Inflammatory macrophage treated with lipopolysaccharide for 1 hour (primary cell): ENCODE results near the gene EHD3.

Experiments used
- DNase-seq, 2 donors: peaks; one replicate each; pipeline ENCODE4 v3.0.0-alpha.2; 2020 to 2022

EHD3 gene

DNA sequence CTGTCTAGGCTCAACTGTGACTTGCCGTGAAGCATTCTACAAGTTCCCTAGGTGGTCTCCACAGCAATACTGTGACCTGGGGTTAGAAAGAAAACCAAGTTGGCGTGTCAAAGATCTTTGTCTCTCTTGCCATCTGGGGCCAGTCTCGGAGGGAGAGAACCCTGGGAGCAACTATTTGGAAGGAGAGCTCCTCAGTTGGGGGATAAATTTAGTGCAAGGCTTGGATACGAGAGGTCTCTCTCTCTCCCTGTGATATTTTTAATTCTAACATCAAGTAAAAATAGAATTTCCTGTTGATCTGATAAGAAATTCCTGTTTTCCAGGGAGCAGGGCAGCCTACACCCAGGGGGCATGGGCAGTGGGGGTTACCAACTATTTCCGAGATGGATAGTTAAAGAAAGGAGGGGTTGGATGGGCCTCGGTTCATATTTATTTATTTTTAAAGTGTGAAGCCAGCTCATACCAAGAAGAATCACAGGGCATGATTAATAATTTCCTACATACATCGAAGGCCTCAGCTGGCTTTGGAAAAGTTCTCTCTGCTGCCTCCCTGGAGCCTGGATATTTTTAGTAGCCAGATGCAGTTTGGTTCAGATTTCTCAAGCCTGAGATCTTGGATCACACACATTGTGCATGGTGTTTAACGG is 62.8 kb downstream of the EHD3 start:
- DNase-seq, result no peak

DNA sequence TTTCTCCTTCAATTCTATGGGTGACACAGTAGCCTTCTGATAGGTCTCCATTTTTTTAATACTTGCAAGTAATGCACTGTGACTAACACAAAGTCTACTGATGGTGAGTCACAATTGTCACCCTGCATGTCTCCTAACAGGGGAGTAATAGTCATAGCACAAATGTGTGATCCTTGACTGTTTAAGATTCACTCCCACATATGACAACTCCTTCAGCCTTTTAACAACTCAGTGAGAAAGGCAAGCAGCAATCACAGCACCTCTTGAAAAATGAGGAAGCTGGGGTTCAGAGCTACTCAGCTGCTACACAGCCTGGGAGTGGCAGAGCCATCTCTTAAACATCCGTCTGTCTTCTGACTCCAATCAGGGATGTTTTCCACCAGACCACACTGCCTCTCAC is 63.8 kb downstream of the EHD3 start:
- DNase-seq, result peak; percentile 70 to 97

GRCh38 chr2:31299547-31299946 is 65.6 kb downstream of the EHD3 start:
- DNase-seq, result no peak

DNA sequence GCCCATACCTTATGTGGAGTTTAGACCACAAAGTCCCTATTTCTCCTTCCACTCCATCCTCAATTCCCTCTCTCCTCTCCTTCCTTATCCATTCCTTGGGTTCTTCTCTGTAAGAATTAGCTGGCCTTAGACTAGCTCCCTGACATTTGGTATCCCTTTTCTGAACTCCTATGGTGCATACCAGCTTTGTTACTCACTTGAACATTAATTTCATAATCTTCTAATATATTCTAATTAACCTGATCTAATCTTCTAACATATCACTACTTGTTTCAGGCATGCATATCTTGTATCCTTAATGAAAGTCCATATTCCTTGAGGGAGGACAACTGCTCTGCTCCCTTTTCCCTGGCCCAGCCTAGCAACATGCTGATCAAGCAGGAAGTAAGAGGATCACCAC is 66.4 kb downstream of the EHD3 start:
- DNase-seq, result no peak

DNA sequence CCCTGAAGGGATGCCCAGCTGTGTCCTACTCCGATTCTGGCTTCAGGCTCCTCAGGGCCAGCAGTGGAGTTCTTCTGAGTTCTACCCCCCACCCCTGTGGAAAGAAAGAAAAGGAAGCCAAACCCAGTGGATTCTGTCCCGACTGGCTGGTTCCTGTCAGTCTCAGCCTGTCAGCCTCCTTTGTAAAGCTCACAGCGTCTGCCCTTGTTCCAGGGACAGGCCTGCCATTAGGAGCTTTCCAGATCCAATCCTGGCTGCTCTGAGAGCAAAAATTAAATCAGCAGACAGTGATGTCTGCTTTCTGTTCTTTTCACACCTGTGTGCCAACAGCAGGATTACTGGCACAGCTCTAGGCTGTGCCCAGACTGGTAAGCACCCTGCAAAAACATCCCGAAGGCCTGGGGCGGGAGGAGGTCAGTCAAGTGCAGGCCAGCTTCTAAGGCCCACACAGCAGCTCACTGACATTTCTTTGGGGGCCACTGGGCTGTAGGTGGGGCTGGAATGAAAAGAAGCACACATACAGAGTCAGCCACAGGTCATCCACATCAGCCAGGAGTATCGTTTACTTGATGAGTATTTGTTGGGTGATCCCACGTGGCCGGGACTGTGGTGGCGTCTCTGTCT is 69.1 kb downstream of the EHD3 start:
- DNase-seq, result no peak

DNA sequence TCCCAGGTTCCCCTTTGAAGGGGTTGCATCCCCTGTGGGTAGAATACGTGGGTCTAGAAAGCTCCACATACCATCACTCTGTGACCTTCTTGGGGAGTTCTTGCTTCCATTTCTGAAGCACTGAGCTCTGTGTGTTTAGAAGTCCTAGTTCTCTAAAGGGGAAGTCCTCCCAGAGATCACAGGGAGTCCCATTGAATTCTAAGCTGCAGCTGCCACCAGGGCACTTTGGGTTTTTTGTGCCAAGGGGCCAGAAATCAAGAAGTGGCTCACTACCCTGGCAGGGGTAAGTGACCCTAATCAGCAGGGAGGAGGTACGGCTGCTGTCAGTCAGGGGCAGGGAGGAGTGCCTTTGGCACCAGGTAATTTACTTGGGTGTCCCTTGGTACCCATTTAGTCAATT is 70.9 kb downstream of the EHD3 start:
- peak in 1 of 2 donors; percentile 36 for DNase-seq

DNA sequence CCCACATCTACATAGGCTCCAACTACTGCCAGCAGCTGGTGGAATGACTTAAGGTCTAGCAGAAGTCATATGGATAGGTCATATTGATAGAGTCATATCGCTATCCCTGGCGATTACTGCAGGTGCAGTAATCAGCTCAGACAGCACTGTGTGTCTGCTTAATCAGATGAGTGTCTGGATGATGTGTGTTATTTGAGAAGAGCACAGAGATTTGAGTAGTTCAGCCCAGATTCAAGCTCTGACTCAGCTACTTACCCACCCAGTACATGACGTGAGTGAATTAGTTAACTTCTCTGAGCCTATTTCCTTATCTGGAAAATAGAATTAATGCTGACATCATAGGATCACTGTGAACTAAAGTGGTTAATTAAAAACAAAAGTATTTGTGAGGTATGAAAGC is 78.9 kb downstream of the EHD3 start:
- DNase-seq, result peak in 1 of 2 donors; percentile 30

DNA sequence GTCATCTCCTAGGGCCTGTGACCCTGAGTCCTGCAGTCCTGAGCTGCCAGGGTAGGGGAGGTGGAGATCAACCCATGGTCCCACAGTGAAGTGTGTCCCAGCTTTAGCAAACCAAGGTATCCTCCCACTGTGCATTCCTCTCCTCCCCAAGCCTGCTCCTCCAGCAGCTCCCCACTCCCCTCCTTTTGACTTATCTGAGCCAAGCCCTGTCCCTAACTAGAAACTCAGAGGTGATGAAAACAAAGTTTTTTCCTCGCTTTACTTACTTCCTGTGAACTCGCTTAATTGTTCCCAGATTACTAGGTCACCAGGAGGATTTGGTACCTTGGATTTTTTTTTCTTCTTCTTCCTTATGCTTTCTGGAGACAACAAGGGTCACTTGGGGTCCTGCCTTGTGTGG is 80.8 kb downstream of the EHD3 start:
- no peak for DNase-seq

- no peak for DNase-seq
These were observed 83.4 kb downstream of the EHD3 start for GRCh38 chr2:31317396-31317795.

DNA sequence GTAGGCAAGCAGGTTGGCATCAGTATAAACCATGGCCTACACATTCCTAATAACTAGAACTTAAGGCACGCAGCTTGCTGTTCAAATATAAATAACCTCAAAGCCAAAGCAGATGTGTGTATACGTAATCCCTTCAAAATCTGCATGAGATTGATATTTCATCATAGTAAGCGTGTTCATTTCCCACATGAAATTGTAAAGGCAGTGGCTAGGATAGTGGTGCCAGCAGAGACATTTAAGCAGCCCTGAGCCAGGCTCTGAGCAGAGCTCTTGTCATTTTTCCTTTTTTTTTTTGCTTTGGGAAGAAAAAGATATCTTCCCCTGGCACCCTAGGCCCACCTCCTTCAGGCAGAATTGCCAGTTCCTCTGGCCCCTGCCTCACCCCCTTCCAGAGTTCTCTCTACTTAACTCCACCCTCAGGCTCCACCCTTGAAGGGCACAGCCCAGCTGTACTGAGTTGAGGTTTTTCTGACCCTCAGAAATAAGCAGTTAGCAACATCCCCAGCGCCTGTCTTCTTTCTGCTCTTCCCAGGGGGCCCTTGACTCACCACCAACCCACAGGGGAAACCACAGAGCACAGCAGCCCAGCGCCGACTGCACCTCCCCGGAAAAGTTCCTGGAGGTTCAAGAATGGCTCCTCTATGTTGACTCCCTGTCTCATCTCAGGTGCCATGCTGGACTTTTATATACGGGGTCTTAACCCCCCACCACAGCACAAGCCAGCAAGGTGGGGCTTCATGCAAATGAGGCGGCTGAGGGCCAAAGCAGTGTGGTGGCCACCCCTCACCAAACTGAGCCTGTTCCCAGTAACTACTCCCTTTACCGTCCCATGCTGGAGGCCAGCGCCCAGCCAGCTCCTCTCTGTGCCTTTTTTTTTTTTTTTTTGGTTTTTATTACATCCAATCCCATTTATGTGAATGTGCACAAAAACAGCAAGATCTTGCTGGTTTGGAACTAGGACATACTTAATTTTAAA is 84.7 kb downstream of the EHD3 start:
- DNase-seq, result peak; percentile 71 to 86
